DOHH2 (cell line): Measurements from ENCODE around the gene SMDT1.

ENCODE experiments used
- H3F3A ChIP-seq: fragments of 200-600 bp; sonication (generic), shearing (Covaris generic); 2 replicates; pipeline ENCODE4 v1.6.0; 2016; ENCODE audit warnings: antibody characterized with exemption, mild to moderate bottlenecking; ENCODE audit not compliant: control insufficient read depth, insufficient read depth
- H3K27ac ChIP-seq: fragments of 200-600 bp; sonication (generic); 2 replicates; pipeline ENCODE4 v1.5.1; 2014; ENCODE audit warnings: low read depth, mild to moderate bottlenecking, low read length, moderate library complexity
- H3K27me3 ChIP-seq: fragments of 200-600 bp; sonication (generic); 2 replicates; pipeline ENCODE4 v1.6.1; 2014; ENCODE audit warnings: mild to moderate bottlenecking, low read length, mixed read lengths; ENCODE audit not compliant: control insufficient read depth
- H3K36me3 ChIP-seq: fragments of 200-600 bp; sonication (generic); 2 replicates; pipeline ENCODE4 v1.6.1; 2014; ENCODE audit warnings: mild to moderate bottlenecking, low read length, moderate library complexity, mixed read lengths; ENCODE audit not compliant: control insufficient read depth
- H3K4me1 ChIP-seq: fragments of 200-600 bp; sonication (generic); 2 replicates; pipeline ENCODE4 v1.6.1; 2014; ENCODE audit warnings: mild to moderate bottlenecking, low read length, mixed read lengths; ENCODE audit not compliant: control insufficient read depth
- H3K4me2 ChIP-seq: fragments of 200-600 bp; sonication (generic); 2 replicates; pipeline ENCODE4 v1.6.0; 2014; ENCODE audit warnings: mild to moderate bottlenecking, low read length, moderate library complexity
- H3K4me3 ChIP-seq: fragments of 200-600 bp; sonication (generic); 2 replicates; pipeline ENCODE4 v1.5.1; 2014; ENCODE audit warnings: mild to moderate bottlenecking, low read length, mixed read lengths
- H3K79me2 ChIP-seq: fragments of 200-600 bp; sonication (generic); 2 replicates; pipeline ENCODE4 v1.6.1; 2014; ENCODE audit warnings: mild to moderate bottlenecking, low read length, mixed read lengths; ENCODE audit not compliant: control insufficient read depth
- H3K9me2 ChIP-seq: fragments of 200-600 bp; sonication (generic); replicated peaks from 2 replicates; pipeline ENCODE4 v1.6.1; 2014; ENCODE audit warnings: mild to moderate bottlenecking, low read length, mixed read lengths; ENCODE audit not compliant: control insufficient read depth
- H3K9me3 ChIP-seq: fragments of 200-600 bp; sonication (generic); 2 replicates; pipeline ENCODE4 v1.6.1; 2014; ENCODE audit warnings: antibody characterized with exemption, low read length, mixed read lengths; ENCODE audit not compliant: control insufficient read depth, insufficient read depth
- H4K20me1 ChIP-seq: fragments of 200-600 bp; sonication (generic); 2 replicates; pipeline ENCODE4 v1.6.0; 2014; ENCODE audit warnings: low read depth, mild to moderate bottlenecking, antibody characterized with exemption, low read length, moderate library complexity; ENCODE audit not compliant: control insufficient read depth, insufficient read depth
- EZH2phosphoT487 ChIP-seq: fragments of 200-600 bp; sonication (generic); IDR thresholded peaks from 2 replicates; pipeline ENCODE4 v1.6.1; 2017; ENCODE audit warnings: borderline replicate concordance, mild to moderate bottlenecking, antibody characterized with exemption, low read length, moderate library complexity, mixed read lengths
- TF ChIP-seq, protein P1 (sequence below): fragments of 200-600 bp; sonication (generic); IDR thresholded peaks from one replicate; pipeline ENCODE4 v1.5.1; 2014; ENCODE audit warnings: antibody characterized with exemption, mild to moderate bottlenecking, low read depth, low read length; ENCODE audit not compliant: poor library complexity, severe bottlenecking

SMDT1 gene

DNA sequence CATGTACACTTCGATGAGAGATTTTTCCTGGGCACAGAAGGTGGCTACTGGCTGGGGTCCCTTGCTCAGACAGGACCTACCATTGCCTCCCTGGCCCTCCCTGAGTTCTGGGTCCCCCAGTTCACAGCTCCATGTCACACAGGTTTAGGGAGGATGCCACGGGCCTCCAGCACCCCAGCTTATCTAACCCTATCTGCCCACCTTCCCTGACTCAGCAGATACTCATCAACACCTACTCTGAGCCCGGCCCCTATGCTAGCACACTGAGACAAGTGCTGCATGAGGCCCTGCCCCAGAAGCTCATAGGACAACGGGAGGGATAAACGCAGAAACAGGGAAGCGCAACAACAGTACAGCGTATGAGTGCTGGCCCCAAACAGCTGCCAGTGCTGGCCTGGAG is 18.5 kb upstream of the SMDT1 start:
- H3K36me3 ChIP-seq: peaks cover 74% of the 10 kb centered on the region
- H3F3A ChIP-seq: peaks cover 13% of the 10 kb centered on the region
- no peak overlapping the region for H3K4me3 ChIP-seq
- H3K9me3 ChIP-seq: peaks cover 25% of the 10 kb centered on the region
- no peak for TF ChIP-seq EZH2phosphoT487
- TF ChIP-seq, protein P1, sequence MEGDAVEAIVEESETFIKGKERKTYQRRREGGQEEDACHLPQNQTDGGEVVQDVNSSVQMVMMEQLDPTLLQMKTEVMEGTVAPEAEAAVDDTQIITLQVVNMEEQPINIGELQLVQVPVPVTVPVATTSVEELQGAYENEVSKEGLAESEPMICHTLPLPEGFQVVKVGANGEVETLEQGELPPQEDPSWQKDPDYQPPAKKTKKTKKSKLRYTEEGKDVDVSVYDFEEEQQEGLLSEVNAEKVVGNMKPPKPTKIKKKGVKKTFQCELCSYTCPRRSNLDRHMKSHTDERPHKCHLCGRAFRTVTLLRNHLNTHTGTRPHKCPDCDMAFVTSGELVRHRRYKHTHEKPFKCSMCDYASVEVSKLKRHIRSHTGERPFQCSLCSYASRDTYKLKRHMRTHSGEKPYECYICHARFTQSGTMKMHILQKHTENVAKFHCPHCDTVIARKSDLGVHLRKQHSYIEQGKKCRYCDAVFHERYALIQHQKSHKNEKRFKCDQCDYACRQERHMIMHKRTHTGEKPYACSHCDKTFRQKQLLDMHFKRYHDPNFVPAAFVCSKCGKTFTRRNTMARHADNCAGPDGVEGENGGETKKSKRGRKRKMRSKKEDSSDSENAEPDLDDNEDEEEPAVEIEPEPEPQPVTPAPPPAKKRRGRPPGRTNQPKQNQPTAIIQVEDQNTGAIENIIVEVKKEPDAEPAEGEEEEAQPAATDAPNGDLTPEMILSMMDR: no peak
- H4K20me1 ChIP-seq: no peaks in the 10 kb centered on the region
- H3K4me1 ChIP-seq: no peaks in the 10 kb centered on the region
- H3K27ac ChIP-seq: no peak overlapping the region
- no peak overlapping the region for H3K4me2 ChIP-seq
- no peaks in the 10 kb centered on the region for H3K9me2 ChIP-seq
- H3K79me2 ChIP-seq: no peaks in the 10 kb centered on the region
- H3K27me3 ChIP-seq: no peaks in the 10 kb centered on the region

DNA sequence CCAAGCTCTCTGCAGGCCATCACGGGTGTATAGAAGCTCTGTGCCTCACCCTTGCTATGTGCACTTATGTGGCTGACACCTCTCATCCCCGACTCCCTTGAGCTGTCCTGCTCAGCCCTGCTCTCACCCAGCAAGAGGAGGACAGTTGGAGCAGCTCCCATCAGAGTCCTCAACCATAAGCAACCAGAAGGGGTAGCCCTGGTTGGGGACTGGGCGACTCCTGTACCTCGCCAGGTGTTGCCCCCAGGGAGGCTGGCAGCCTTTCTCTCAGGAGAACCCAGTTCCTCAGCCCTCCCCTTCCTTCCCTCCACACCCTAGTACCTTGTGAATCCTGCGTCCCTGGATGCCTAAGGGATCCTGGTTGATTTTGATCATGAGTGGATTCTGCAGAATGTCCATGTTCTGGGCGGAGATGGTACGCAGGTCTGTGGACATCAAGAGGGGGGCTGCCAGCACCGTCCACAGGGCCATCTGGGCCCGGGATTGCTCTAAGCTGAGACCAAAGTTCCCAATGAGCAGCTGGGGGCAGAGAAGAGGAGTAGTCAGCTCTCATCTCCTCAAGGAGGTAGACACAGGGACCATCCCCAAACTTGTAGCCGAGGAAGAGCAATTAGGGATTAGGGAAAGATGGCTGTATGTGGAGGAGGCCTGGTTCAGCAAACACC is 16.9 kb upstream of the SMDT1 start:
- Histone ChIP-seq H3K27me3 (no peaks in the 10 kb centered on the region), H3K4me3 (no peak overlapping the region), H3K27ac (no peak overlapping the region), H3K9me2 (no peaks in the 10 kb centered on the region), H3F3A (no peaks in the 10 kb centered on the region), H3K4me2 (no peak overlapping the region), H3K36me3 (peaks cover 84% of the 10 kb centered on the region), H3K79me2 (no peaks in the 10 kb centered on the region), H3K9me3 (peaks cover 16% of the 10 kb centered on the region; the same call in 1 of the 2 replicates), H4K20me1 (no peaks in the 10 kb centered on the region), H3K4me1 (no peaks in the 10 kb centered on the region)
- TF ChIP-seq, protein P1: no peak
- TF ChIP-seq EZH2phosphoT487: no peak

DNA sequence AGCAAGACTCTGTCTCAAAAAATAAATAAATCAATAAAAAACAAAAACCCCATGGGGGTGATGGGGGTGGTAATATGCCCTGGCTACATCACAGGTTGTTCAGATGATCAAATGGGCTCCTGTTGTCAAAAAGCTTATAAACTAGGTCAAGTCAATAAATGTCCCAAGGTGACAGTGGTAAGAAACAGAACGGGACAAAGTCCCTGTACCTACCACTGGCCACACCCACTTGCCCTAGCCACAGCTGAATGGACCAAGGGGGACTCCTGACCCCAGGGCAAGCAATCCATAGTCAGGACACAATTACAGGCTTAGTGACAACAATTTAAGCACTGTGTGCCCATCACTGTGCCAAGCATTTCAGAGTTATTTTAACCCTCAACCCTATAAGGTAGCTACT is 14.9 kb upstream of the SMDT1 start:
- Histone ChIP-seq H3K79me2 (peaks cover 18% of the 10 kb centered on the region), H3K4me1 (peaks cover 10% of the 10 kb centered on the region), H3F3A (no peaks in the 10 kb centered on the region), H3K27me3 (no peaks in the 10 kb centered on the region), H3K36me3 (peaks cover 82% of the 10 kb centered on the region), H4K20me1 (no peaks in the 10 kb centered on the region), H3K9me3 (peaks cover 5% of the 10 kb centered on the region; the same call in 1 of the 2 replicates), H3K4me3 (no peak overlapping the region), H3K27ac (no peak overlapping the region), H3K9me2 (no peaks in the 10 kb centered on the region), H3K4me2 (no peak overlapping the region)
- no peak for TF ChIP-seq EZH2phosphoT487
- TF ChIP-seq, protein P1: no peak
